ENCODE data around the gene FRRS1. TPM values are rescaled to one million over a fixed set of nuclear protein-coding genes. Genes with fewer than 3 reads are reported as not detected.
A peak's percentile ranks its signal among the peaks of the same experiment; 100 is the strongest.

Gene FRRS1
- total and polyA plus RNA-seq, 9 donors = 2.8 to 17.2 (median 8.9) TPM

GRCh38 chr1:99669376-99669775 is 97.1 kb downstream of the FRRS1 start:
- Histone ChIP-seq H3K9me3 (no peaks in the 10 kb centered on the region), H3K4me3 (no peak overlapping the region), H3K27ac (no peak overlapping the region), H3K27me3 (no peaks in the 10 kb centered on the region), H3K36me3 (no peaks in the 10 kb centered on the region), H3K4me1 (ENCODE audit: insufficient read depth) (peaks cover 6% of the 10 kb centered on the region)
- 81 to 87% (median 85%) methylated on average over 4 of the region's 4 CpGs for WGBS, 3 donors
- intact Hi-C loops (cut with DNase I) = no loop called here
- no peak for TF ChIP-seq POLR2A (IDR thresholded peaks at IDR 0.05)
- no peak for TF ChIP-seq EP300 (IDR thresholded peaks at IDR 0.05)
- no peak for TF ChIP-seq CTCF (IDR thresholded peaks at IDR 0.05)
- DNase-seq = no peak

- Histone ChIP-seq H3K27me3 (no peaks in the 10 kb centered on the region), H3K27ac (no peak overlapping the region), H3K9me3 (no peaks in the 10 kb centered on the region), H3K36me3 (no peaks in the 10 kb centered on the region), H3K4me1 (ENCODE audit: insufficient read depth) (peaks cover 9% of the 10 kb centered on the region), H3K4me3 (no peak overlapping the region)
- TF ChIP-seq POLR2A (IDR thresholded peaks at IDR 0.05) (no peak), EP300 (IDR thresholded peaks at IDR 0.05) (no peak), CTCF (IDR thresholded peaks at IDR 0.05) (no peak)
- DNase-seq = no peak
- WGBS, 3 donors = 82 to 94% (median 92%) methylated on average over 1 of the region's 1 CpG
- intact Hi-C loops (cut with DNase I) = no loop called here
Observed at GRCh38 chr1:99665212-99665611, 101.2 kb downstream of the FRRS1 start.

- Histone ChIP-seq H3K9me3 (no peaks in the 10 kb centered on the region), H3K27ac (peak overlapping the region in 1 of 2 donors; percentile 69), H3K4me1 (ENCODE audit: insufficient read depth) (peaks cover 9% of the 10 kb centered on the region), H3K36me3 (no peaks in the 10 kb centered on the region), H3K27me3 (no peaks in the 10 kb centered on the region), H3K4me3 (no peak overlapping the region)
- no peak for DNase-seq
- intact Hi-C loops (cut with DNase I) = no loop called here
- no peak for TF ChIP-seq POLR2A (IDR thresholded peaks at IDR 0.05)
- TF ChIP-seq EP300 (IDR thresholded peaks at IDR 0.05) = no peak
- TF ChIP-seq CTCF (IDR thresholded peaks at IDR 0.05) = no peak
- WGBS, 3 donors = 92 to 93% (median 92%) methylated on average over 2 of the region's 2 CpGs
Observed at GRCh38 chr1:99663501-99663900, 102.9 kb downstream of the FRRS1 start.

- Histone ChIP-seq H3K36me3 (no peaks in the 10 kb centered on the region), H3K27me3 (no peaks in the 10 kb centered on the region), H3K4me1 (ENCODE audit: insufficient read depth) (peaks cover 11% of the 10 kb centered on the region), H3K4me3 (no peak overlapping the region), H3K9me3 (no peaks in the 10 kb centered on the region), H3K27ac (peak overlapping the region; percentile 32 to 81)
- TF ChIP-seq EP300 (IDR thresholded peaks at IDR 0.05) (peak; percentile 67), POLR2A (IDR thresholded peaks at IDR 0.05) (no peak)
- peak; percentile 76 to 94 (median 86) for DNase-seq
- intact Hi-C loops (cut with DNase I) = no loop called here
- 0 to 6% (median 1%) methylated on average over 3 of the region's 3 CpGs for WGBS, 3 donors
Observed at GRCh38 chr1:99662539-99663080, 103.8 kb downstream of the FRRS1 start.

GRCh38 chr1:99661780-99662179 is 104.7 kb downstream of the FRRS1 start:
- Histone ChIP-seq H3K36me3 (no peaks in the 10 kb centered on the region), H3K27ac (peak overlapping the region; percentile 32 to 81), H3K9me3 (no peaks in the 10 kb centered on the region), H3K4me1 (ENCODE audit: insufficient read depth) (peaks cover 11% of the 10 kb centered on the region), H3K27me3 (no peaks in the 10 kb centered on the region), H3K4me3 (no peak overlapping the region)
- 14 to 23% (median 18%) methylated on average over 3 of the region's 3 CpGs for WGBS, 3 donors
- DNase-seq = no peak
- TF ChIP-seq POLR2A (IDR thresholded peaks at IDR 0.05) (no peak), CTCF (IDR thresholded peaks at IDR 0.05) (no peak), EP300 (IDR thresholded peaks at IDR 0.05) (no peak)
- intact Hi-C loops (cut with DNase I) = no loop called here
